ENCODE measurements around the gene ESPNL.
"Not testable (repeated sequence)": the region's sequence is repeated elsewhere in the genome, so short reads cannot be mapped to it uniquely, and the experiment has no call there.

The ESPNL gene

GRCh38 chr2:238114331-238114841 is 14.2 kb downstream of the ESPNL start:
- DNase-seq (ENCODE audit: low read depth in 2 of 2) = no peak

GRCh38 chr2:238114851-238115660 is 14.9 kb downstream of the ESPNL start:
- no peak for DNase-seq (ENCODE audit: low read depth in 2 of 2)

- not testable (repeated sequence) for DNase-seq (ENCODE audit: low read depth in 2 of 2)
These were observed 15.6 kb downstream of the ESPNL start for GRCh38 chr2:238115709-238116108.

- no peak for DNase-seq (ENCODE audit: low read depth in 2 of 2)
These were observed 16.4 kb downstream of the ESPNL start for GRCh38 chr2:238116298-238117198.

- DNase-seq (ENCODE audit: low read depth in 2 of 2) = no peak
These were observed 17.3 kb downstream of the ESPNL start for GRCh38 chr2:238117199-238118154.

GRCh38 chr2:238119756-238120462 is 19.8 kb downstream of the ESPNL start:
- DNase-seq (ENCODE audit: low read depth in 2 of 2) = no peak

- DNase-seq (ENCODE audit: low read depth in 2 of 2) = no peak
These were observed 20.5 kb downstream of the ESPNL start for GRCh38 chr2:238120463-238121298.

GRCh38 chr2:238121511-238122286 is 21.6 kb downstream of the ESPNL start:
- no peak for DNase-seq (ENCODE audit: low read depth in 2 of 2)

GRCh38 chr2:238122287-238123217 is 22.4 kb downstream of the ESPNL start:
- DNase-seq (ENCODE audit: low read depth in 2 of 2) = no peak

GRCh38 chr2:238123218-238123971 is 23.3 kb downstream of the ESPNL start:
- no peak for DNase-seq (ENCODE audit: low read depth in 2 of 2)

- no peak for DNase-seq (ENCODE audit: low read depth in 2 of 2)
These were observed 23.9 kb downstream of the ESPNL start for GRCh38 chr2:238123991-238124470.

GRCh38 chr2:238124488-238125126 is 24.5 kb downstream of the ESPNL start:
- DNase-seq (ENCODE audit: low read depth in 2 of 2) = no peak

- DNase-seq (ENCODE audit: low read depth in 2 of 2) = no peak
These were observed 25.2 kb downstream of the ESPNL start for GRCh38 chr2:238125127-238125885.

GRCh38 chr2:238126338-238126737 is 26.2 kb downstream of the ESPNL start:
- DNase-seq (ENCODE audit: low read depth in 2 of 2) = no peak

GRCh38 chr2:238126775-238127164 is 26.6 kb downstream of the ESPNL start:
- DNase-seq (ENCODE audit: low read depth in 2 of 2) = no peak
